Mucosa of descending colon (tissue), 3 donors: Measurements from ENCODE around the gene TXNL4B. TPM values are rescaled to one million over a fixed set of nuclear protein-coding genes. Genes with fewer than 3 reads are reported as not detected.
"Not testable (repeated sequence)": the region's sequence is repeated elsewhere in the genome, so short reads cannot be mapped to it uniquely, and the experiment has no call there.

ENCODE experiments used
- ATAC-seq: fragments of 200-7000 bp; cut with Tn5 transposase; one replicate; pipeline ENCODE4 v1.9.1; 2020; ENCODE audit warnings: mild to moderate bottlenecking, moderate library complexity
- DNase-seq, 3 donors: peaks; one replicate each; pipeline ENCODE4 v3.0.0-alpha.2; 2020
- H3K36me3 ChIP-seq: fragments of 200-600 bp; one replicate; pipeline ENCODE4 v1.8.0; 2021; ENCODE audit warnings: low read depth, mild to moderate bottlenecking
- H3K4me1 ChIP-seq: fragments of 200-600 bp; one replicate; pipeline ENCODE4 v1.8.0; 2021; ENCODE audit warnings: low read depth, mild to moderate bottlenecking
- H3K4me3 ChIP-seq: fragments of 200-600 bp; one replicate; pipeline ENCODE4 v1.8.0; 2021; ENCODE audit warnings: mild to moderate bottlenecking
- H3K9me3 ChIP-seq: fragments of 200-600 bp; one replicate; pipeline ENCODE4 v1.8.0; 2021; ENCODE audit warnings: mild to moderate bottlenecking
- intact Hi-C, 2 donors: fragments of 100-400 bp; cut with DNase I in 1 of 2; cut with micrococcal nuclease in 1 of 2; formaldehyde crosslinking; loops; one replicate each; pipeline versions ENCODE4 v1.11.0 to v1.11.1; 2022; cut with DNase I, micrococcal nuclease
- total RNA-seq, 3 donors: library from RNA; stranded (reverse); fragmentation: NEBNext Ultra II Directional in 2 of 3; extraction: Animal tissue kit (Norgen Biotek cat#: 25700) in 2 of 3; gene quantifications; one replicate each; pipeline versions ENCODE4 v1.2.1 to v1.2.4, GENCODE V29; 2021 to 2023
- TF ChIP-seq, protein P1 (sequence below): fragments of 200-600 bp; IDR thresholded peaks from one replicate; pipeline ENCODE4 v1.8.0; 2022; ENCODE audit warnings: antibody characterized with exemption, mild to moderate bottlenecking
- donor health status: DM: no; HTN: no; CAD: no; lungs with moderate emphysema.
- donor health status: DM: no; HTN: no; CAD: no.
- donor health status: DM: no; HTN: yes; CAD: no.

TXNL4B gene
- total RNA-seq, 3 donors from 2014 or later, result 9.8 to 14.5 (median 12.0) TPM

DNA sequence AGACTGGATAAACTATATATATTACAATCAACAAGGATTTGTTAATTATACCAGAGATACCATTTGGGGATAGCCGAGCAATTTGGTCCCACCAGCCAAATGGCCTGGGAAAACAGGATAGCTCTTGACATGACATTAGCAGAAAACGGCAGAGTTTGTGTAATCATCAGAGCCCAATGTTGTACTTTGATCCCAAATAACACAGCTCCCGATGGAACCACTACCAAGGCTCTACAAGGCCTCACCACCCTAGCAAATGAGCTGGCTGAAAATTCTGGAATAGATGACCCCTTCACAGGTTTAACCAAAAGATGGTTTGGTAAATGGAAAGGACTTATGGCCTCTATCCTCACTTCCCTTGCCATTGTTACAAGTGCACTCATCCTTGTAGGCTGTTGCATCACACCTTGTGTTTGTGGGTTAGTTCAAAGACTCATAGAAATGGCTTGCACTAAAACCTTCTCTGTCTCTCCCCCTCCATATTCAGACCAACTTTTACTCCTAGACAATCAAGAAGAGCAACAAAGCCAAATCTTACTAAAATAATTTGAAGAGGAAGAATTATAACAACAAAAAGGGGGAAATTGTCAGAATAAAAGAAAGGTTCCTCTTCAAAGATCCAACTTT, 9.5 kb downstream of the TXNL4B start:
- Histone ChIP-seq H3K9me3 (peaks cover 8% of the 10 kb centered on the region), H3K4me3 (no peak overlapping the region), H3K4me1 (no peaks in the 10 kb centered on the region), H3K36me3 (no peaks in the 10 kb centered on the region)
- no peak for DNase-seq
- intact Hi-C loops, result no loop called here
- TF ChIP-seq, protein P1, sequence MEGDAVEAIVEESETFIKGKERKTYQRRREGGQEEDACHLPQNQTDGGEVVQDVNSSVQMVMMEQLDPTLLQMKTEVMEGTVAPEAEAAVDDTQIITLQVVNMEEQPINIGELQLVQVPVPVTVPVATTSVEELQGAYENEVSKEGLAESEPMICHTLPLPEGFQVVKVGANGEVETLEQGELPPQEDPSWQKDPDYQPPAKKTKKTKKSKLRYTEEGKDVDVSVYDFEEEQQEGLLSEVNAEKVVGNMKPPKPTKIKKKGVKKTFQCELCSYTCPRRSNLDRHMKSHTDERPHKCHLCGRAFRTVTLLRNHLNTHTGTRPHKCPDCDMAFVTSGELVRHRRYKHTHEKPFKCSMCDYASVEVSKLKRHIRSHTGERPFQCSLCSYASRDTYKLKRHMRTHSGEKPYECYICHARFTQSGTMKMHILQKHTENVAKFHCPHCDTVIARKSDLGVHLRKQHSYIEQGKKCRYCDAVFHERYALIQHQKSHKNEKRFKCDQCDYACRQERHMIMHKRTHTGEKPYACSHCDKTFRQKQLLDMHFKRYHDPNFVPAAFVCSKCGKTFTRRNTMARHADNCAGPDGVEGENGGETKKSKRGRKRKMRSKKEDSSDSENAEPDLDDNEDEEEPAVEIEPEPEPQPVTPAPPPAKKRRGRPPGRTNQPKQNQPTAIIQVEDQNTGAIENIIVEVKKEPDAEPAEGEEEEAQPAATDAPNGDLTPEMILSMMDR, result no peak
- ATAC-seq, result no peak

DNA sequence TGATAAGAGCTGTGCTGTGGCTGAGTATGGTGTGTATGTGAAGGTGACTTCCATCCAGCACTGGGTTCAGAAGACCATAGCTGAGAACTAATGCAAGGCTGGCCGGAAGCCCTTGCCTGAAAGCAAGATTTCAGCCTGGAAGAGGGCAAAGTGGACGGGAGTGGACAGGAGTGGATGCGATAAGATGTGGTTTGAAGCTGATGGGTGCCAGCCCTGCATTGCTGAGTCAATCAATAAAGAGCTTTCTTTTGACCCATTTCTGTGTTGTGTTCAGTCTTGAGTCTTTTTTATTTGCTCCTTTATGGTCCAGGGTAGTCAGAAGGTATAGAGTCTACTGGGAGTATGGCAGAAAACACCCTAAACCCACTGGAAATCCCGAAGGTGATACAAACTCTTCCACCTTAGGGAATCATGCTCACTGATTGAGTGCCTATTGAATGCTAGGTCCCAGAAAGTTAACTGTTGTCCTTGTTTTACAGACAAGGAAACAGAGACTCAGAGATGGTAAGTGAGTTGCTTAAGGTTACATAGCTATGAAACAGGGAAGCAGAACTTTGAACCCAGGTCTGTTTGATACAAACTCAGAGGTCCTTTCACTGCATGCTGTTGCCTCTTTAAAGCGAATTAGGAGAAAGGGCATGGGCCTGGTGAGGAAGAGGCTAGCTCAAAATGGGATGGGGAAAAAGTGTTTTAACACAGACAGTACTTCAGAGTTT, 16.3 kb downstream of the TXNL4B start:
- H3K36me3 ChIP-seq, H3K4me1 ChIP-seq, H3K9me3 ChIP-seq, H3K4me3 ChIP-seq, intact Hi-C loops, DNase-seq: not testable (repeated sequence)
- peak; percentile 15 for ATAC-seq

- H3K4me1 ChIP-seq, H3K36me3 ChIP-seq, DNase-seq, H3K4me3 ChIP-seq, intact Hi-C loops, H3K9me3 ChIP-seq: not testable (repeated sequence)
- peak; percentile 77 for ATAC-seq
Observed at GRCh38 chr16:72075067-72075466, 18.4 kb downstream of the TXNL4B start.

GRCh38 chr16:72073560-72074230, 19.7 kb downstream of the TXNL4B start:
- TF ChIP-seq, protein P1, result no peak
- no peaks in the 10 kb centered on the region for H3K9me3 ChIP-seq
- H3K4me3 ChIP-seq, result no peak overlapping the region
- no peaks in the 10 kb centered on the region for H3K36me3 ChIP-seq
- ATAC-seq, result no peak
- H3K4me1 ChIP-seq, result no peaks in the 10 kb centered on the region
- intact Hi-C loops, result no loop called here
- DNase-seq, result no peak

- no peaks in the 10 kb centered on the region for H3K4me1 ChIP-seq
- peak; percentile 58 for ATAC-seq
- no peaks in the 10 kb centered on the region for H3K36me3 ChIP-seq
- DNase-seq, result peak in 1 of 3 donors; percentile 28
- intact Hi-C loops, result no loop called here
- no peak overlapping the region for H3K4me3 ChIP-seq
- TF ChIP-seq, protein P1, result no peak
- H3K9me3 ChIP-seq, result no peaks in the 10 kb centered on the region
Observed at GRCh38 chr16:72072514-72073342, 20.7 kb downstream of the TXNL4B start.

DNA sequence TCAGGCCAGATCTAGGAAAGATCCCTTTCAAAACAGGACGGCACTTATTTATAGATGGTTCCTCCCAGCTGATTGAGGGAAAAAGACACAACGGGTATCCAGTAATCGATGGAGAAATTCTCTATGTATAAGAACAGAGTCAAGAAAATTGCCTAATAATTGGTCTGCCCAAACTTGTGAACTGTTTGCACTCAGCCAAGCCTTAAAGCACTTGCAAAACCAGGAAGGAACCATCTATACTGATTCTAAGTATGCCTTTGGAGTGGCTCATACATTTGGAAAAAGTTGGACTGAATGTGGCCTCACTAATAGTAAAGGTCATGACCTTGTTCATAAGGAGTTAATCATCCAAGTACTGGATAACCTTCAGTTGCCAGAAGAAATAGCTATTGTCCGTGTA, 24.5 kb downstream of the TXNL4B start:
- H3K9me3 ChIP-seq, result no peaks in the 10 kb centered on the region
- TF ChIP-seq, protein P1, result no peak
- H3K4me1 ChIP-seq, result no peaks in the 10 kb centered on the region
- H3K4me3 ChIP-seq, result no peak overlapping the region
- ATAC-seq (no peak), DNase-seq (no peak)
- no peaks in the 10 kb centered on the region for H3K36me3 ChIP-seq
- intact Hi-C loops, result no loop called here
